GM18867 (cell line): ENCODE results near the gene TEX13A.

ENCODE experiments used
- ATAC-seq: cut with Tn5 transposase; IDR thresholded peaks from one replicate; pipeline ENCODE4 v1.9.1; 2021; ENCODE audit warnings: mild to moderate bottlenecking, moderate library complexity; ENCODE audit not compliant: unreplicated experiment

Gene TEX13A

GRCh38 chrX:105189093-105189492 lies 31.4 kb downstream of the TEX13A start:
- no peak for ATAC-seq

- no peak for ATAC-seq
Observed at GRCh38 chrX:105179644-105180043, 40.9 kb downstream of the TEX13A start.

GRCh38 chrX:105173071-105173470 lies 47.4 kb downstream of the TEX13A start:
- no peak for ATAC-seq
